K562 (cell line): Measurements from ENCODE around the gene KRTAP10-12.

Source experiments
- CCNT2 ChIP-seq: IDR thresholded peaks from 2 replicates; pipeline ENCODE4 v1.6.1; 2011; ENCODE audit warnings: borderline replicate concordance, low read depth, mild to moderate bottlenecking, moderate library complexity, mixed read lengths, low read length; ENCODE audit not compliant: insufficient read length; ENCODE audit errors: extremely low read depth
- NFE2 ChIP-seq: IDR thresholded peaks from 2 replicates; pipeline ENCODE4 v1.6.1; 2014; ENCODE audit warnings: antibody characterized with exemption, low read depth
- TBP ChIP-seq: optimal IDR thresholded peaks from 2 replicates; pipeline ENCODE3; 2011; ENCODE audit warnings: low read depth, low read length, improper control_type of control experiment
- USF1 ChIP-seq: sonication (generic); formaldehyde crosslinking; IDR thresholded peaks from 2 replicates; pipeline ENCODE4 v1.9.0; 2022; ENCODE audit warnings: mild to moderate bottlenecking, missing genetic modification reagents

GRCh38 chr21:44727757-44728156 lies 30.8 kb downstream of the KRTAP10-12 start:
- TF ChIP-seq NFE2 (no peak), USF1 (CRISPR knock-in tag) (no peak), TBP (no peak), CCNT2 (no peak)
